ENCODE measurements around the gene KANSL3. TPM values are rescaled to one million over a fixed set of nuclear protein-coding genes. Genes with fewer than 3 reads are reported as not detected.
A peak's percentile ranks its signal among the peaks of the same experiment; 100 is the strongest.

KANSL3 gene
- total and polyA plus RNA-seq, 9 of the 15 experiments (the other 6 are each of a cell fraction or from before 2014, with no cell fraction given): 11.3 to 43.7 (median 27.9) TPM

GRCh38 chr2:96580771-96581170, 57.3 kb downstream of the KANSL3 start:
- H3K4me3 ChIP-seq: no peak overlapping the region
- H3K79me2 ChIP-seq (ENCODE audit: control insufficient read depth, insufficient read depth, low read length): no peaks in the 10 kb centered on the region
- H3K9me1 ChIP-seq (ENCODE audit: control insufficient read depth, insufficient read depth, low read length): no peaks in the 10 kb centered on the region
- intact Hi-C loops (cut with micrococcal nuclease) (no loop called here), in situ Hi-C loops (cut with MboI) (no loop called here)
- peak; percentile 40 to 66 (median 55); a peak in 5 of 6 replicates for TF ChIP-seq CTCF (IDR thresholded peaks at IDR 0.05 in 2 of 3, conservative IDR thresholded peaks at IDR 0.05 in 1 of 3; ENCODE audit: insufficient read depth in 2 of 3, low read depth in 1 of 3, low read length in 3 of 3)
- TF ChIP-seq RAD21 (CRISPR knock-in tag; conservative IDR thresholded peaks at IDR 0.05 in 1 of 2, IDR thresholded peaks at IDR 0.05 in 1 of 2): peak; percentile 20 to 57; a peak in 3 of 4 replicates
- no peak for TF ChIP-seq TBL1XR1 (IDR thresholded peaks at IDR 0.05; ENCODE audit: low read length in 2 of 2)
- peak; percentile 57 for TF ChIP-seq ZFP36 (IDR thresholded peaks at IDR 0.05; ENCODE audit: low read depth, low read length, partially characterized antibody)
- no peak for TF ChIP-seq E4F1 (CRISPR knock-in tag; IDR thresholded peaks at IDR 0.05; ENCODE audit: borderline replicate concordance)
- TF ChIP-seq HLTF (IDR thresholded peaks at IDR 0.05): no peak
- peak; percentile 86 for FAIRE-seq
- WGBS (ENCODE audit: insufficient coverage, low coverage, missing lambda C conversion rate): 65% methylated on average over 4 of the region's 4 CpGs
- no peaks in the 10 kb centered on the region for H3K27me3 ChIP-seq (ENCODE audit: control insufficient read depth in 2 of 2, insufficient read depth in 2 of 2, low read length in 2 of 2)
- H3K4me1 ChIP-seq (replicated peaks in 1 of 2; ENCODE audit: control insufficient read depth in 2 of 2, insufficient read depth in 2 of 2, low read length in 2 of 2): no peaks in the 10 kb centered on the region; a peak in 1 of 5 replicates
- no peak overlapping the region for H3K9ac ChIP-seq (ENCODE audit: insufficient read depth in 1 of 2, low read depth in 2 of 2, low read length in 2 of 2)
- ChIA-PET POLR2A (interaction anchor here (0.6 kb wide), 1 partner anchor 19 kb away, joined by 3 read pairs; no protein-coding TSS in a partner anchor), CTCF (ENCODE audit: low intra/inter-chr PET ratio) (interaction anchor here (0.6 kb wide), 2 partner anchors 31 to 483 kb away, joined by 3 to 5 read pairs; no protein-coding TSS in a partner anchor)
- no TSS peak for BruUV-seq (replicated peaks)
- no peaks in the 10 kb centered on the region for H4K20me1 ChIP-seq (replicated peaks; ENCODE audit: control insufficient read depth, insufficient read depth, low read length)
- no peaks in the 10 kb centered on the region; the same call in 2 of the 3 replicates for H3K36me3 ChIP-seq (ENCODE audit: control insufficient read depth, insufficient read depth, low read length)
- no peak overlapping the region for H3K27ac ChIP-seq (ENCODE audit: extremely low read depth, low read depth, low read length)
- H2AFZ ChIP-seq (ENCODE audit: low read depth, low read length): no peak overlapping the region
- DNase-seq (ENCODE audit: extremely low read depth in 1 of 4, low spot score in 3 of 4): peak in 3 of 4 experiments; percentile 33 to 47 (median 41)
- H3K4me2 ChIP-seq (ENCODE audit: insufficient read depth, low read length): no peak overlapping the region
- H3K9me3 ChIP-seq (replicated peaks; ENCODE audit: control insufficient read depth, insufficient read depth, low read depth, low read length): no peaks in the 10 kb centered on the region
- ATAC-seq: peak; percentile 93

Measured in K562 (cell line).